GM19099 (cell line): ENCODE measurements around the gene RBFOX2.

Source experiments
- POLR2A ChIP-seq: IDR thresholded peaks from 3 replicates; pipeline ENCODE4 v1.6.1; 2011; ENCODE audit warnings: low read depth; ENCODE audit not compliant: insufficient read length; ENCODE audit errors: extremely low read depth

RBFOX2 gene

DNA sequence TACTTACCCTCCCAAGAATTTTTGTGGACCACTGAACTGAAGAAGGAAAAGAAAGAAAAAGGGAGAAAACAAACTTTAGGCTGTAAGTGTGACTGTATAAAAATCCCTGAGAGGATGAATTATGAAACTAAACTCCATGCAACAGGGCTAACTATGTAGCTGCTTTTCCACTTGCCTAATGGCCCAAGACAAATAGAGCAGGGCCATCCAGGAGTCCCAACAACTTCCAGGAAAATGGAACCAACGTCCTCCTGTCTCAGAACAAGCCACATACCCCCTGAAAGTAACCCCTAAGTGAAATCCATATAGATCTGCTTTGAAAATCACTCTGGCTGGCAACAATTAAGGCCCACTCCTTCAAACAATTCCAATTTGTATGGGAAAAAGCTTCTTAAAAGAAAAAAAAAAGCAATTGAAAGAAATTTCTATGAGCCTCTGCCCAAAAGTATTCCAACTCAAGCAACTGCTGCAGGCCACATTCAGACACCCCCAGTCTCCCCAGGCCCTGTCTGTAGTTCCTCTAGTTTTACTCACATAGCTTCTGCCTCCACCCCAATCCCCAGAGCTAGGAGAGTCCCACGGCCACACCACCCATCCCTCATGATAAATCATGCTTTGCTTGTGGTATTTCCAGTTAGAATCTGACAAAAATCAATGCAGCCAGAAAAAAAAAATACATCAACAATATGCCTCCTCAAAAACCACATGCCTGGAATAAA, 12.7 kb downstream of the RBFOX2 start:
- TF ChIP-seq POLR2A: no peak

GRCh38 chr22:36015155-36015810, 13.3 kb downstream of the RBFOX2 start:
- TF ChIP-seq POLR2A: no peak

DNA sequence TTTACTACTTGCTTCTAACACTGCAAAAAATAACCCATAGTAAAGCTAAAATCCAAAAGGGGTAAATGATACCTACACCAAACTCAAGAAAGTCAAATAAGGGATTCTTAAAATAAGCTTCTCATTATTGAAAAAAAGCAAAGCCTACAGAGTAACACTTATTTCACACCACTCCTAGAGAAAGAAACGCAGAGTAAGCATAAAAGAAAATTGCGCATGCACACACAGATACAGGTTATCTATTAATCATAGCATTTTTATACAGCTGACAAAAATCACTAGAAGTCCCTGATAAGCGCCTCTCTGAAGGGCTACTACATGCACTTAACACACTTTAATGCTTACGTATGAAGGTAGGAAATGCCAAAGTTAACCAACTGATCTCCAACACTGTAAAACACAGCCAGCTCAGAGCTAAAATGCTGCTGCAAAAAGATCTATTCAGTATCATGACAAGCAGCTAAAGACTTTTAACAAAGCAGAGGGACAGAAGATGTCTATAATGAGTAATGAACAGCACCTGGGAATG, 14.0 kb downstream of the RBFOX2 start:
- no peak for TF ChIP-seq POLR2A

- TF ChIP-seq POLR2A: no peak
Observed at GRCh38 chr22:36012332-36012731, 16.3 kb downstream of the RBFOX2 start.

GRCh38 chr22:36010882-36011281, 17.7 kb downstream of the RBFOX2 start:
- TF ChIP-seq POLR2A: no peak

GRCh38 chr22:36010090-36010489, 18.5 kb downstream of the RBFOX2 start:
- TF ChIP-seq POLR2A: no peak

- no peak for TF ChIP-seq POLR2A
Observed at GRCh38 chr22:36009085-36009484, 19.5 kb downstream of the RBFOX2 start.

DNA sequence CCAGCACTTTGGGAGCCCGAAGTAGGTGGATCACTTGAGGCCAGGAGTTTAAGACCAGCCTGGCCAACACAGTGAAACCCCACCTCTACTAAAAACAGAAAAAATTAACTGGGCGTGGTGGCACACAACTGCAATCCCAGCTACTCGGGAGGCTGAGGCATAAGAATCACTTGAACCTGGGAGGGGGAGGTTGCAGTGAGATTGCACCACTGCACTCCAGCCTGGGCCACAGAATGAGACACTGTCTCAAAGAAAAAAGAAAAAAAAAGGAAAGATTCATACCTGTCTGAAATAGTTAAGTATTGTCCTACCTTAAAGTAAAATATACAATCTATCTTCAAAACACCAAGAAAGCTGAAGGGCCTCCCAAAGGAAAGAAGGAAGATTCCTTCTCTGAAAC, 20.1 kb downstream of the RBFOX2 start:
- no peak for TF ChIP-seq POLR2A

DNA sequence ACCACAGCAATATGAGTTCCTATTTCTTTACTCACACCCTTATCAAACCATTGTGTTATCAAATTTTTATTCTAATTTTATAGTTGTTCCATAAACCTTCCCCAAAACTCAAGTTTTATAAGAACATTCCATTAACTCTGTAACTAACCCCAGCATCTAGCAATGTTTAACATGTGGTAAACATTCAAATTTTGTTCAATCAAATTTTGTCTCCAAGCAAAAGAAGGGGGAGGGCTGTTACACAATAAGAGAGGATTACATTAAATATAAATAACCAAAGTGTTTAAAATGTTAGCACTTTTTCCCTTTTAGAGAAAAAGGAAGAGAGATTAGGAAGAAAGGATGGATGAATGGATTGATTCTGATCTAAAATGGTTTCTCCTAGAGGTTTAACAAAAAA, 20.5 kb downstream of the RBFOX2 start:
- TF ChIP-seq POLR2A: no peak

DNA sequence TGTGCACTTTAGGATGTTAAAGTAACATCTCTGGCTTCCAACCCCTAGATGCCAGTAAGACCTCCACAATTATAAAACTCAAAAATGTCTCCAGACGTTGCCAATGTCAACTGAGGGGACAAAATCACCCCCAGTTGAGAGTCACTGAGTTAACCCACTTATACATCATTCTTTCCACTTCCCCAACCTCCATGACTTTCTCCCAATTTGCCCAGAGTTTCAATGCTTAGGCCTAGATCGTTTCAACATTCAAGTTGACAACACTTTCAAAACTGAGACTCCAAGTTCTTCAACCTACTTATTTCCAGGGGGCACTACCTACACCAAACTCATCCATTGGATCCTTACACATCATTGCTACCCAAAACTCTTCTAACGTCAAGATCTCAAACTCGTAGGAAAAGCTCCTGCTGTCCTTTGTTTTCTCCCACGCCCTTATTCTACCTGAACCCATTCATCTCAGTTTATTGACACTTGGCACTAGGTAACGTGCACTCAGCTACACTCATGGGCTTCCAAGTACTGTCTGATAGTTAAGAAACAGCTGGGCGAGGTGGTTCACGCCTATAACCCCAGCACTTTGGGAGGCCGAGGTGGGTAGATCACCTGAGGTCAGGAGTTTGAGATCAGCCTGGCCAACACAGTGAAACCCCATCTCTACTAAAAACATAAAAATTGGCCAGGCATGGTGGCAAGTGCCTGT, 24.5 kb downstream of the RBFOX2 start:
- TF ChIP-seq POLR2A: no peak

- TF ChIP-seq POLR2A: no peak
Observed at GRCh38 chr22:36002718-36003260, 25.8 kb downstream of the RBFOX2 start.

DNA sequence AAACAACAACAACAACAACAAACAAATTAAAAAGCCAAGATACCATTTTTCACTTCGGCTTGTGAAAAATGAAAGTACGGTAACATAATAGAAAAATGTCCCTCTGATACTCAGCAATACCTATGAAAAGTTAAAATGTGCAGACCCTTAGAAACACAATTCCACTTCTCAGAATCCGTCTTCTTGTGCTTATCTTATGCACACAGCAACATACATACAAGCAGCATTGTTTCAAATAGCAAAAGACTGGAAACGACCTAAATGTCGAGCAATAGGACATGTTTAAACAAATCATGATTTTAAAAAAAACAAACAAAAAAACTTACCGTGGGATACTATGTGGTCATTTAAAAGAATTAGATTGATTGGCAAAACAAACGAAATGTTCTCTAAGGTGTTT, 26.5 kb downstream of the RBFOX2 start:
- TF ChIP-seq POLR2A: no peak

DNA sequence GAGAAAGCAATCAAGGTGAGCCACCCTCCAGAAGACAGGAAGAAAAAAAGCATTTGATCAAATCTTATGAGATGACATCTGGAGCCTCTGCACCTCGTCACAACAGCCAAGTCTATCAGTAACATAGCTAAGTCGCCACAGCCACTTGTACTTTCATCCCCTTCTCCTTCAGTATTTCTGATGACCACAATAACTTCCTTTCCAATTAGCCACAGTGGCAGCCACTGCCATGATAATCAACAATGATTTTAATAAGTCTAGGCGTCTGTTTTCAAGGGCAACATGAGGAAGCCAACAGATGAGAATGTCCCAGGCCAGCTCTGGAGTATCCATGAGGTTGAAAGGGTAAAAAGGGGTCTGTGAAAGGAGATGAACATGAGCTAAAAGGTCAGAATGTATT, 29.9 kb downstream of the RBFOX2 start:
- TF ChIP-seq POLR2A: no peak

DNA sequence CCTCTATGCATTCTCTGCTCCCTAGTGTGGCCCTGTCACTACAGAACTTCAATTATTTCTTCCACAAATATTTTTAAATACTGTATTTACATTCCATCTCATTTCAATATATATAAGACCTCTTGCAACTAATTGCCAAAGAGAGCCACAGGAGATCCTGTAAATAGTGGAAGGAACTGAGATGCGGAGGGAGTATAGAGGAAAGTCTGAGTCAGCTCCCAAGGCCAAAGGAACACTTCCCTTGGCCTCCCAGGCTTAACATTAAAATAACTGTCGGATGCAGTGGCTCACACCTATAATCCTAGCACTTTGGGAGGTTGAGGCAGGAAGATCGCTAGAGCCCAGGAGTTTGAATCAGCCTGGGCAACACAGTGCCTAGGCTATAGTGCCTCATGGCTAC, 31.2 kb downstream of the RBFOX2 start:
- TF ChIP-seq POLR2A: no peak

- TF ChIP-seq POLR2A: no peak
Observed at GRCh38 chr22:35996596-35996995, 32.0 kb downstream of the RBFOX2 start.
